Fibroblast of lung (primary cell): Measurements from ENCODE around the gene FPR2. TPM values are rescaled to one million over a fixed set of nuclear protein-coding genes. Genes with fewer than 3 reads are reported as not detected.

ENCODE experiments used
- DNase-seq, 2 donors: peaks; one replicate each; pipeline versions ENCODE4 v3.0.0 to v3.0.0-alpha.2; 2010; ENCODE audit warnings: low read depth in 2 of 2
- H2AFZ ChIP-seq: 2 replicates; pipeline ENCODE4 v1.5.1; 2012; ENCODE audit warnings: low read length, control low read depth, inconsistent platforms
- H3K27ac ChIP-seq: 2 replicates; pipeline ENCODE4 v1.5.1; 2011; ENCODE audit warnings: low read length, control low read depth; ENCODE audit not compliant: insufficient read depth
- H3K27me3 ChIP-seq: 2 replicates; pipeline ENCODE4 v1.5.1; 2011; ENCODE audit warnings: mild to moderate bottlenecking, low read length; ENCODE audit not compliant: control insufficient read depth, insufficient read depth
- H3K36me3 ChIP-seq: 2 replicates; pipeline ENCODE4 v1.5.1; 2011; ENCODE audit warnings: low read length; ENCODE audit not compliant: control insufficient read depth, insufficient read depth
- H3K4me1 ChIP-seq: 2 replicates; pipeline ENCODE4 v1.5.1; 2011; ENCODE audit warnings: low read length; ENCODE audit not compliant: control insufficient read depth, insufficient read depth; ENCODE audit errors: extremely low read depth
- H3K4me2 ChIP-seq: 2 replicates; pipeline ENCODE4 v1.5.1; 2011; ENCODE audit warnings: low read length, control low read depth; ENCODE audit not compliant: insufficient read depth; ENCODE audit errors: extremely low read depth
- H3K4me3 ChIP-seq, 4 experiments: fragments of 200-600 bp in 1 of 4; sonication (generic) in 1 of 4; replicated peaks in 1 of 4; 2 replicates each; pipeline ENCODE4 v1.5.1; 2011 to 2016; ENCODE audit warnings: low read length in 4 of 4, low read depth in 3 of 4, mild to moderate bottlenecking in 3 of 4, control low read depth in 2 of 4, inconsistent platforms in 1 of 4, mixed read lengths in 1 of 4; ENCODE audit not compliant: insufficient read depth in 1 of 4; ENCODE audit errors: control extremely low read depth in 1 of 4
- H3K79me2 ChIP-seq: 2 replicates; pipeline ENCODE4 v1.5.1; 2012; ENCODE audit warnings: mild to moderate bottlenecking, low read length, inconsistent platforms; ENCODE audit not compliant: control insufficient read depth, insufficient read depth
- H3K9ac ChIP-seq: 2 replicates; pipeline ENCODE4 v1.5.1; 2011; ENCODE audit warnings: mild to moderate bottlenecking, low read length, control low read depth; ENCODE audit not compliant: insufficient read depth
- H3K9me3 ChIP-seq: 2 replicates; pipeline ENCODE4 v1.5.1; 2012; ENCODE audit warnings: low read depth, low read length; ENCODE audit not compliant: control insufficient read depth, insufficient read depth
- H4K20me1 ChIP-seq: 2 replicates; pipeline ENCODE4 v1.5.1; 2011; ENCODE audit warnings: low read length; ENCODE audit not compliant: control insufficient read depth, insufficient read depth; ENCODE audit errors: extremely low read depth
- EZH2 ChIP-seq: IDR thresholded peaks from 2 replicates; pipeline ENCODE4 v1.5.1; 2012; ENCODE audit warnings: low read length, control low read depth, mild to moderate bottlenecking; ENCODE audit errors: missing control alignments
- polyA plus RNA-seq, 2 donors: library from polyadenylated mRNA; depleted of rRNA in 1 of 2; stranded (reverse) in 1 of 2; unstranded in 1 of 2; fragments of >200 nt; gene quantifications; 2 replicates each; pipeline ENCODE4 v1.2.1, GENCODE V29; 2011 to 2012; ENCODE audit warnings: missing spikeins in 1 of 2
- total RNA-seq: library from RNA; depleted of rRNA; stranded (reverse); fragments of >200 nt; gene quantifications from 2 replicates; pipeline ENCODE4 v1.2.1, GENCODE V29; 2014
- TF ChIP-seq, protein P1 (sequence below), 2 donors: IDR thresholded peaks in 1 of 2; conservative IDR thresholded peaks in 1 of 2; 1 replicate in 1 of 2; 2 replicates in 1 of 2; pipeline ENCODE4 v1.5.1; 2011 to 2012; ENCODE audit warnings: low read length in 2 of 2, control low read depth in 1 of 2, inconsistent platforms in 1 of 2, low read depth in 1 of 2, mild to moderate bottlenecking in 1 of 2

Gene FPR2
- total and polyA plus RNA-seq, 2 donors (not counting 1 experiment from before 2014, with no cell fraction given) = 0.12 TPM; not detected in 1

DNA sequence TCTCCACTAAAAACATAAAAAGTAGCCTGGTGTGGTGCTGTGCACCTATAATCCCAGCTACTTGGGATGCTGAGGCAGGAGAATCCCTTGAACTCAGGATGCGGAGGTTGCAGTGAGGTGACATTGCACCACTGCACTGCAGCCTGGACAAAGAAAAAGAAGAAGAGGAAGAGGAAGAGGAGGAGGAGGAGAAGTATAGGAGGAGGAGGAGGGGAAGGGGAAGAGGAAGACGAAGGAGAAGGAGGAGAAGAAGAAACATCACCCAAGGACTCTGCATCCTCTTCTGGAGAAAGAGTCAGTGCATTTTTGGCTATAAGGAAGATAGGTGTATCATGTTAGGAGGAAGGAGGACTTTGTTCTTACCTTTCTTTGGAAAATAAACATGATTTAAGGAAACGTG lies 21.0 kb downstream of the FPR2 start:
- no peak for DNase-seq
- Histone ChIP-seq H3K36me3 (no peaks in the 10 kb centered on the region), H3K27ac (no peak overlapping the region), H3K4me3 (no peak overlapping the region), H3K4me1 (no peaks in the 10 kb centered on the region), H3K9ac (no peak overlapping the region), H3K4me2 (no peak overlapping the region), H3K79me2 (no peaks in the 10 kb centered on the region), H4K20me1 (no peaks in the 10 kb centered on the region), H2AFZ (no peak overlapping the region), H3K27me3 (no peaks in the 10 kb centered on the region), H3K9me3 (no peaks in the 10 kb centered on the region)
- TF ChIP-seq EZH2 = no peak
- TF ChIP-seq, protein P1, sequence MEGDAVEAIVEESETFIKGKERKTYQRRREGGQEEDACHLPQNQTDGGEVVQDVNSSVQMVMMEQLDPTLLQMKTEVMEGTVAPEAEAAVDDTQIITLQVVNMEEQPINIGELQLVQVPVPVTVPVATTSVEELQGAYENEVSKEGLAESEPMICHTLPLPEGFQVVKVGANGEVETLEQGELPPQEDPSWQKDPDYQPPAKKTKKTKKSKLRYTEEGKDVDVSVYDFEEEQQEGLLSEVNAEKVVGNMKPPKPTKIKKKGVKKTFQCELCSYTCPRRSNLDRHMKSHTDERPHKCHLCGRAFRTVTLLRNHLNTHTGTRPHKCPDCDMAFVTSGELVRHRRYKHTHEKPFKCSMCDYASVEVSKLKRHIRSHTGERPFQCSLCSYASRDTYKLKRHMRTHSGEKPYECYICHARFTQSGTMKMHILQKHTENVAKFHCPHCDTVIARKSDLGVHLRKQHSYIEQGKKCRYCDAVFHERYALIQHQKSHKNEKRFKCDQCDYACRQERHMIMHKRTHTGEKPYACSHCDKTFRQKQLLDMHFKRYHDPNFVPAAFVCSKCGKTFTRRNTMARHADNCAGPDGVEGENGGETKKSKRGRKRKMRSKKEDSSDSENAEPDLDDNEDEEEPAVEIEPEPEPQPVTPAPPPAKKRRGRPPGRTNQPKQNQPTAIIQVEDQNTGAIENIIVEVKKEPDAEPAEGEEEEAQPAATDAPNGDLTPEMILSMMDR (conservative IDR thresholded peaks at IDR 0.05 in 1 of 2, IDR thresholded peaks at IDR 0.05 in 1 of 2; ENCODE audit: low read depth in 1 of 2, low read length in 2 of 2) = no peak

- Histone ChIP-seq H3K4me2 (no peak overlapping the region), H3K27me3 (no peaks in the 10 kb centered on the region), H3K9ac (no peak overlapping the region), H3K4me1 (no peaks in the 10 kb centered on the region), H4K20me1 (no peaks in the 10 kb centered on the region), H2AFZ (no peak overlapping the region), H3K9me3 (no peaks in the 10 kb centered on the region), H3K27ac (no peak overlapping the region), H3K4me3 (no peak overlapping the region), H3K79me2 (no peaks in the 10 kb centered on the region), H3K36me3 (no peaks in the 10 kb centered on the region)
- no peak for DNase-seq
- no peak for TF ChIP-seq EZH2
- TF ChIP-seq, protein P1 (conservative IDR thresholded peaks at IDR 0.05 in 1 of 2, IDR thresholded peaks at IDR 0.05 in 1 of 2; ENCODE audit: low read depth in 1 of 2, low read length in 2 of 2) = peak in 1 of 2 donors; percentile 23
Measured at GRCh38 chr19:51783372-51783771, 22.4 kb downstream of the FPR2 start.

GRCh38 chr19:51784109-51784785 lies 23.3 kb downstream of the FPR2 start:
- TF ChIP-seq, protein P1 (conservative IDR thresholded peaks at IDR 0.05 in 1 of 2, IDR thresholded peaks at IDR 0.05 in 1 of 2; ENCODE audit: low read depth in 1 of 2, low read length in 2 of 2) = no peak
- TF ChIP-seq EZH2 = no peak
- no peaks in the 10 kb centered on the region for H3K27me3 ChIP-seq
- no peaks in the 10 kb centered on the region for H3K36me3 ChIP-seq
- no peaks in the 10 kb centered on the region for H3K9me3 ChIP-seq
- no peaks in the 10 kb centered on the region for H3K4me1 ChIP-seq
- H3K9ac ChIP-seq = no peak overlapping the region
- no peak overlapping the region for H2AFZ ChIP-seq
- no peaks in the 10 kb centered on the region for H3K79me2 ChIP-seq
- H4K20me1 ChIP-seq = no peaks in the 10 kb centered on the region
- DNase-seq = no peak
- no peak overlapping the region for H3K4me3 ChIP-seq
- peak overlapping the region; percentile 18 for H3K27ac ChIP-seq
- H3K4me2 ChIP-seq = no peak overlapping the region
